HEK293 (cell line): ENCODE measurements around the gene IL36G.

ENCODE experiments used
- CTCF ChIA-PET: fragments of 350-600 bp; formaldehyde crosslinking; extraction: SDS; loops from one replicate; lab custom pipeline; 2021; ENCODE audit warnings: antibody characterized with exemption; lab: Yijun Ruan, JAX
- POLR2A ChIA-PET: fragments of 300-600 bp; formaldehyde crosslinking; extraction: SDS; loops from one replicate; lab custom pipeline; 2020; ENCODE audit warnings: antibody characterized with exemption, inconsistent platforms; lab: Yijun Ruan, JAX
- H3K27ac ChIP-seq: fragments of 200-500 bp; sonication (Bioruptor generic); 2 replicates; pipeline ENCODE4 v1.5.1; 2014; ENCODE audit warnings: low read depth, low read length, control low read depth, inconsistent platforms; ENCODE audit errors: extremely low read depth
- H3K36me3 ChIP-seq, 2 experiments: fragments of 200-500 bp in 1 of 2; sonication (Bioruptor generic) in 1 of 2; 1 replicate in 1 of 2; 2 replicates in 1 of 2; pipeline ENCODE4 v1.5.1; 2014 to 2017; ENCODE audit warnings: inconsistent platforms in 2 of 2, low read length in 2 of 2; ENCODE audit not compliant: control insufficient read depth in 2 of 2, insufficient read depth in 1 of 2
- H3K4me1 ChIP-seq: fragments of 200-500 bp; sonication (Bioruptor generic); 2 replicates; pipeline ENCODE4 v1.5.1; 2014; ENCODE audit warnings: mild to moderate bottlenecking, low read length, inconsistent platforms; ENCODE audit not compliant: control insufficient read depth, insufficient read depth
- H3K4me3 ChIP-seq: 2 replicates; pipeline ENCODE4 v1.5.1; 2011; ENCODE audit warnings: low read depth, mild to moderate bottlenecking, control low read depth, low read length, moderate library complexity
- H3K9me3 ChIP-seq: fragments of 200-500 bp; sonication (Bioruptor generic); 2 replicates; pipeline ENCODE4 v1.5.1; 2014; ENCODE audit warnings: low read depth, low read length, inconsistent platforms; ENCODE audit not compliant: control insufficient read depth, insufficient read depth
- GLI2 ChIP-seq: fragments of 450-650 bp; formaldehyde crosslinking; IDR thresholded peaks from 2 replicates; pipeline ENCODE4; 2017; ENCODE audit warnings: missing biosample characterization, missing genetic modification characterization, low read depth, borderline replicate concordance
- IKZF3 ChIP-seq: fragments of 450-650 bp; IDR thresholded peaks from 2 replicates; pipeline ENCODE4 v1.5.0; 2018; ENCODE audit warnings: missing biosample characterization, mild to moderate bottlenecking, missing genetic modification characterization, moderate library complexity
- KLF1 ChIP-seq: fragments of 450-650 bp; formaldehyde crosslinking; IDR thresholded peaks from 2 replicates; pipeline ENCODE4 v1.5.1; 2016; ENCODE audit warnings: missing biosample characterization, missing genetic modification characterization
- MZF1 ChIP-seq: fragments of 450-650 bp; formaldehyde crosslinking; IDR thresholded peaks from 2 replicates; pipeline ENCODE4 v1.5.1; 2017; ENCODE audit warnings: missing biosample characterization, missing genetic modification characterization, borderline replicate concordance
- SCRT1 ChIP-seq: fragments of 450-650 bp; formaldehyde crosslinking; IDR thresholded peaks from 2 replicates; pipeline ENCODE4 v1.5.1; 2016; ENCODE audit warnings: missing biosample characterization, missing genetic modification characterization, borderline replicate concordance
- ZFP3 ChIP-seq: fragments of 450-650 bp; formaldehyde crosslinking; IDR thresholded peaks from 2 replicates; pipeline ENCODE4 v1.5.1; 2016; ENCODE audit warnings: low read depth, missing biosample characterization, missing genetic modification characterization
- ZFP41 ChIP-seq: fragments of 450-650 bp; formaldehyde crosslinking; IDR thresholded peaks from 2 replicates; pipeline ENCODE4 v1.5.1; 2016; ENCODE audit warnings: missing biosample characterization, missing genetic modification characterization, borderline replicate concordance
- ZNF132 ChIP-seq: fragments of 450-650 bp; formaldehyde crosslinking; IDR thresholded peaks from 2 replicates; pipeline ENCODE4 v1.5.1; 2017; ENCODE audit warnings: missing biosample characterization, missing genetic modification characterization, borderline replicate concordance
- ZNF157 ChIP-seq: fragments of 450-650 bp; formaldehyde crosslinking; IDR thresholded peaks from 2 replicates; pipeline ENCODE4 v1.5.1; 2016; ENCODE audit warnings: missing biosample characterization, missing genetic modification characterization
- ZNF174 ChIP-seq: fragments of 450-650 bp; formaldehyde crosslinking; IDR thresholded peaks from 2 replicates; pipeline ENCODE4 v1.5.0; 2017; ENCODE audit warnings: missing biosample characterization, mild to moderate bottlenecking, missing genetic modification characterization
- ZNF239 ChIP-seq: fragments of 450-650 bp; formaldehyde crosslinking; IDR thresholded peaks from 2 replicates; pipeline ENCODE4 v1.5.1; 2016; ENCODE audit warnings: missing biosample characterization, missing genetic modification characterization
- ZNF266 ChIP-seq: fragments of 450-650 bp; formaldehyde crosslinking; IDR thresholded peaks from 2 replicates; pipeline ENCODE4 v1.5.1; 2016; ENCODE audit warnings: missing biosample characterization, missing genetic modification characterization, low read depth
- ZNF274 ChIP-seq, 2 experiments: fragments of 200-500 bp in 1 of 2; fragments of 450-650 bp in 1 of 2; sonication (Bioruptor generic) in 1 of 2; formaldehyde crosslinking in 1 of 2; IDR thresholded peaks; 2 replicates each; pipeline versions ENCODE4 v1.5.1 to v1.6.1; 2014 to 2016; ENCODE audit warnings: borderline replicate concordance in 1 of 2, inconsistent platforms in 1 of 2, low read length in 1 of 2, missing biosample characterization in 1 of 2, missing genetic modification characterization in 1 of 2
- ZNF391 ChIP-seq: fragments of 450-650 bp; formaldehyde crosslinking; IDR thresholded peaks from 2 replicates; pipeline ENCODE4 v1.5.1; 2016; ENCODE audit warnings: low read depth, missing biosample characterization, missing genetic modification characterization, borderline replicate concordance
- ZNF473 ChIP-seq: fragments of 450-650 bp; formaldehyde crosslinking; IDR thresholded peaks from 2 replicates; pipeline ENCODE4 v1.5.1; 2017; ENCODE audit warnings: missing biosample characterization, missing genetic modification characterization
- ZNF48 ChIP-seq: fragments of 450-650 bp; formaldehyde crosslinking; IDR thresholded peaks from 2 replicates; pipeline ENCODE4 v1.5.1; 2016; ENCODE audit warnings: missing biosample characterization, missing genetic modification characterization
- ZNF544 ChIP-seq: fragments of 450-650 bp; formaldehyde crosslinking; IDR thresholded peaks from 2 replicates; pipeline ENCODE4 v1.5.0; 2017; ENCODE audit warnings: missing biosample characterization, missing genetic modification characterization
- ZNF585B ChIP-seq: fragments of 450-650 bp; formaldehyde crosslinking; IDR thresholded peaks from 2 replicates; pipeline ENCODE4 v1.5.1; 2016; ENCODE audit warnings: missing biosample characterization, missing genetic modification characterization
- ZNF664 ChIP-seq: fragments of 450-650 bp; formaldehyde crosslinking; IDR thresholded peaks from 2 replicates; pipeline ENCODE4 v1.5.1; 2016; ENCODE audit warnings: missing biosample characterization, missing genetic modification characterization
- ZNF701 ChIP-seq: fragments of 450-650 bp; formaldehyde crosslinking; IDR thresholded peaks from 2 replicates; pipeline ENCODE4 v1.5.1; 2016; ENCODE audit warnings: missing biosample characterization, missing genetic modification characterization
- ZNF768 ChIP-seq: fragments of 450-650 bp; formaldehyde crosslinking; IDR thresholded peaks from 2 replicates; pipeline ENCODE4 v1.5.1; 2018; ENCODE audit warnings: missing biosample characterization, mild to moderate bottlenecking, missing genetic modification characterization
- ZNF776 ChIP-seq: fragments of 450-650 bp; formaldehyde crosslinking; IDR thresholded peaks from 2 replicates; pipeline ENCODE4 v1.5.0; 2017; ENCODE audit warnings: missing biosample characterization, missing genetic modification characterization, borderline replicate concordance
- ZNF777 ChIP-seq: fragments of 450-650 bp; formaldehyde crosslinking; IDR thresholded peaks from 2 replicates; pipeline ENCODE4 v1.5.1; 2017; ENCODE audit warnings: missing biosample characterization, missing genetic modification characterization, borderline replicate concordance
- ZNF792 ChIP-seq: fragments of 450-650 bp; formaldehyde crosslinking; IDR thresholded peaks from 2 replicates; pipeline ENCODE4 v1.5.1; 2016; ENCODE audit warnings: missing biosample characterization, missing genetic modification characterization
- ZSCAN16 ChIP-seq: fragments of 450-650 bp; formaldehyde crosslinking; IDR thresholded peaks from 2 replicates; pipeline ENCODE4 v1.5.1; 2016; ENCODE audit warnings: missing biosample characterization, missing genetic modification characterization
- TF ChIP-seq, protein P1 (sequence below): fragments of 450-650 bp; IDR thresholded peaks from 2 replicates; pipeline ENCODE4 v1.5.1; 2018; ENCODE audit warnings: missing biosample characterization, mild to moderate bottlenecking, missing genetic modification characterization
- TF ChIP-seq, protein P2 (sequence below): fragments of 450-650 bp; formaldehyde crosslinking; IDR thresholded peaks from 2 replicates; pipeline ENCODE4 v1.5.1; 2016; ENCODE audit warnings: missing biosample characterization, missing genetic modification characterization

IL36G gene

DNA sequence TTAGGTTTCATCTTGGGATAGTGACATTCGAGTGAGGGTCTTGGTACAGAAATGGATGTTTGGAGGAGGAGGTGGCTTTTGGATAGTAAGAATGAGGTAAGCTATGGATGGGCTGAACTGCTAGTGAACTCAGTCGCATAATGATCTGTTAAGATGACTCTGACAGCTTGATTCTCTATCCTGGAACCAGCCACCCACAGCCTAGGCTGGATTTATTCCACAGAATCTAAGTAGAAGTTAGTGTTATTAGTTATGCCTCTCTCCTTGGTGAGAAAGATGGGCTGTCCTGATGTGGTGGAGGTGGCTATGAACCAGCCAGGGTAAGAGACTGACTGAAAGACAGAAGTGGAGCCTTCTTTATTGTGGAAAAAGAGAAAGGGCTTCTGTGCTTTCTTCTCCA is 49.9 kb downstream of the IL36G start:
- no peaks in the 10 kb centered on the region for H3K36me3 ChIP-seq
- H3K9me3 ChIP-seq = no peaks in the 10 kb centered on the region
- H3K4me1 ChIP-seq = no peaks in the 10 kb centered on the region
- no peak overlapping the region for H3K27ac ChIP-seq
- H3K4me3 ChIP-seq = no peak overlapping the region
- TF ChIP-seq ZSCAN16 (tag by site-specific recombination) (no peak), ZNF239 (no peak), MZF1 (tag by site-specific recombination) (no peak), KLF1 (tag by site-specific recombination) (no peak), ZNF777 (no peak), ZFP41 (tag by site-specific recombination) (no peak), SCRT1 (no peak), ZNF174 (tag by site-specific recombination) (no peak), ZNF585B (tag by site-specific recombination) (no peak), IKZF3 (tag by site-specific recombination) (no peak), ZFP3 (tag by site-specific recombination) (no peak), ZNF132 (tag by site-specific recombination) (no peak), ZNF664 (tag by site-specific recombination) (no peak)
- ChIA-PET CTCF (interaction anchor here (0.8 to 1.1 kb wide), 2 partner anchors 18 to 242 kb away, joined by 3 read pairs; no protein-coding TSS in a partner anchor), POLR2A (no interaction called here)

DNA sequence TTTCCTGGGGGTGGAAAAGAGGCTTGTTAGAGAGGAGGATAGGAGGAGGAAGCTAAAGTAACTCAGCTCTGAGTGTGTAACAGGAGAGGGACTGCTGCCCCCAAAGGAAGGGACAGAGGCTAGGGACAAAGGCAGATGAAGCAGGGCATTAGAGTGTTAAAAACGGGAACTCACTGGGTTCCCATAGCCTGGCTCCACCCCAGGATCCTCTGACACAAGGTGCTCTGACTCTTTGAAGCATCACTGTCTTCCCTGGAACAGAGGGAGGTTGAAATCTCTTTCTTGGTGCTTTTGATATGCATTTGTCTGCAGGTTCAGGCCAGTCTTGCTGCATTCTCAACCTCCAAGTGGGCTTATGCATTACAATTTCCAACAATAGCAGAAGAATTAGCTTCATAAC is 50.3 kb downstream of the IL36G start:
- ChIA-PET CTCF (interaction anchor here (0.8 kb wide), 1 partner anchor 241 kb away, joined by 3 read pairs; no protein-coding TSS in a partner anchor), POLR2A (no interaction called here)
- Histone ChIP-seq H3K9me3 (no peaks in the 10 kb centered on the region), H3K27ac (no peak overlapping the region), H3K36me3 (no peaks in the 10 kb centered on the region), H3K4me3 (no peak overlapping the region), H3K4me1 (no peaks in the 10 kb centered on the region)
- no peak for TF ChIP-seq ZNF48 (tag by site-specific recombination)
- TF ChIP-seq ZNF768 (tag by site-specific recombination) = no peak
- TF ChIP-seq ZNF776 = no peak
- TF ChIP-seq MZF1 (tag by site-specific recombination) = no peak
- no peak for TF ChIP-seq ZNF473 (tag by site-specific recombination)
- TF ChIP-seq, protein P1, sequence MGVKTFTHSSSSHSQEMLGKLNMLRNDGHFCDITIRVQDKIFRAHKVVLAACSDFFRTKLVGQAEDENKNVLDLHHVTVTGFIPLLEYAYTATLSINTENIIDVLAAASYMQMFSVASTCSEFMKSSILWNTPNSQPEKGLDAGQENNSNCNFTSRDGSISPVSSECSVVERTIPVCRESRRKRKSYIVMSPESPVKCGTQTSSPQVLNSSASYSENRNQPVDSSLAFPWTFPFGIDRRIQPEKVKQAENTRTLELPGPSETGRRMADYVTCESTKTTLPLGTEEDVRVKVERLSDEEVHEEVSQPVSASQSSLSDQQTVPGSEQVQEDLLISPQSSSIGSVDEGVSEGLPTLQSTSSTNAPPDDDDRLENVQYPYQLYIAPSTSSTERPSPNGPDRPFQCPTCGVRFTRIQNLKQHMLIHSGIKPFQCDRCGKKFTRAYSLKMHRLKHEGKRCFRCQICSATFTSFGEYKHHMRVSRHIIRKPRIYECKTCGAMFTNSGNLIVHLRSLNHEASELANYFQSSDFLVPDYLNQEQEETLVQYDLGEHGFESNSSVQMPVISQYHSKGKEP (tag by site-specific recombination) = no peak
- no peak for TF ChIP-seq ZNF792 (tag by site-specific recombination)
- no peak for TF ChIP-seq ZNF544 (tag by site-specific recombination)
- TF ChIP-seq ZNF391 (tag by site-specific recombination) = no peak
- TF ChIP-seq GLI2 (tag by site-specific recombination) = no peak
- TF ChIP-seq, protein P2, sequence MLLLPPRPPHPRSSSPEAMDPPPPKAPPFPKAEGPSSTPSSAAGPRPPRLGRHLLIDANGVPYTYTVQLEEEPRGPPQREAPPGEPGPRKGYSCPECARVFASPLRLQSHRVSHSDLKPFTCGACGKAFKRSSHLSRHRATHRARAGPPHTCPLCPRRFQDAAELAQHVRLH (tag by site-specific recombination) = no peak
- no peak for TF ChIP-seq ZNF157 (tag by site-specific recombination)
- no peak for TF ChIP-seq ZNF701 (tag by site-specific recombination)
- no peak for TF ChIP-seq ZNF274 (IDR thresholded peaks at IDR 0.05; ENCODE audit: low read length)
- TF ChIP-seq ZNF274 (tag by site-specific recombination; IDR thresholded peaks at IDR 0.05; ENCODE audit: borderline replicate concordance) = no peak
- TF ChIP-seq ZNF266 (tag by site-specific recombination) = no peak
